Stimulated activated CD4-positive, alpha-beta T cell treated with anti-CD3 and anti-CD28 coated beads, Interleukin-4, amount 100 ng/mL, for 4 hours (primary cell): ENCODE results near the gene CD55.
"Not testable (repeated sequence)": the region's sequence is repeated elsewhere in the genome, so short reads cannot be mapped to it uniquely, and the experiment has no call there.

Experiments
- DNase-seq, 2 experiments: peaks; one replicate each; pipeline ENCODE4 v3.0.0-alpha.2; 2020

CD55 gene

GRCh38 chr1:207306603-207307002, 14.9 kb upstream of the CD55 start:
- DNase-seq, result no peak

GRCh38 chr1:207308451-207309190, 12.9 kb upstream of the CD55 start:
- no peak for DNase-seq

- no peak for DNase-seq
Measured at GRCh38 chr1:207309745-207310273, 11.7 kb upstream of the CD55 start.

GRCh38 chr1:207311888-207312603, 9.4 kb upstream of the CD55 start:
- DNase-seq, result no peak

GRCh38 chr1:207312604-207312920, 8.9 kb upstream of the CD55 start:
- no peak for DNase-seq

- no peak for DNase-seq
Measured at GRCh38 chr1:207313131-207313530, 8.3 kb upstream of the CD55 start.

- DNase-seq, result no peak
Measured at GRCh38 chr1:207314816-207315215, 6.7 kb upstream of the CD55 start.

GRCh38 chr1:207315435-207315834, 6.0 kb upstream of the CD55 start:
- no peak for DNase-seq

GRCh38 chr1:207316141-207316540, 5.3 kb upstream of the CD55 start:
- no peak for DNase-seq

- DNase-seq, result no peak
Measured at GRCh38 chr1:207316622-207317391, 4.7 kb upstream of the CD55 start.

- no peak for DNase-seq
Measured at GRCh38 chr1:207317561-207317960, 3.9 kb upstream of the CD55 start.

- no peak for DNase-seq
Measured at GRCh38 chr1:207318072-207318619, 3.3 kb upstream of the CD55 start.

GRCh38 chr1:207319199-207319598, 2.3 kb upstream of the CD55 start:
- DNase-seq, result no peak

GRCh38 chr1:207320105-207320504, 1.4 kb upstream of the CD55 start:
- not testable (repeated sequence) for DNase-seq

- no peak for DNase-seq
Measured at GRCh38 chr1:207321790-207322645, 540 bp downstream of the CD55 start.

GRCh38 chr1:207323425-207324225, 2.1 kb downstream of the CD55 start:
- no peak for DNase-seq

GRCh38 chr1:207328004-207328403, 6.5 kb downstream of the CD55 start:
- no peak for DNase-seq

GRCh38 chr1:207328908-207329440, 7.5 kb downstream of the CD55 start:
- no peak for DNase-seq

- DNase-seq, result no peak
Measured at GRCh38 chr1:207329469-207329868, 8.0 kb downstream of the CD55 start.

- DNase-seq, result no peak
Measured at GRCh38 chr1:207330011-207330710, 8.7 kb downstream of the CD55 start.
